WTC11 (cell line): Measurements from ENCODE around the gene BRAF. TPM values are rescaled to one million over a fixed set of nuclear protein-coding genes. Genes with fewer than 3 reads are reported as not detected.

Source experiments
- ATAC-seq: fragments of 200-7000 bp; cut with Tn5 transposase; 2 replicates; pipeline ENCODE4 v1.10.0; 2021; ENCODE audit warnings: mild to moderate bottlenecking, moderate library complexity
- CTCF ChIA-PET: fragments of 300-600 bp; sonication (Branson Sonifier 250); formaldehyde crosslinking; loops from one replicate; lab custom pipeline; 2021; ENCODE audit warnings: antibody characterized with exemption; lab: Charles Lee
- POLR2A ChIA-PET: fragments of 350-600 bp; sonication (Branson Sonifier 250); formaldehyde crosslinking; loops from one replicate; lab custom pipeline; 2021; ENCODE audit warnings: antibody characterized with exemption; lab: Charles Lee
- DNase-seq: peaks from one replicate; pipeline ENCODE4 v3.0.0; 2021; ENCODE audit warnings: low spot score
- H3K27ac Mint-ChIP-seq: 2 replicates; pipeline ENCODE4 v1.8.0; 2021; ENCODE audit warnings: mixed read lengths
- H3K27me3 Mint-ChIP-seq: 2 replicates; pipeline ENCODE4 v1.8.0; 2021; ENCODE audit warnings: low read depth, mild to moderate bottlenecking, moderate library complexity, mixed read lengths
- H3K36me3 Mint-ChIP-seq: 2 replicates; pipeline ENCODE4 v1.8.0; 2021; ENCODE audit warnings: mixed read lengths
- H3K4me1 Mint-ChIP-seq: 2 replicates; pipeline ENCODE4 v1.8.0; 2022; ENCODE audit warnings: mixed read lengths
- H3K4me3 Mint-ChIP-seq: 2 replicates; pipeline ENCODE4 v1.8.0; 2021; ENCODE audit warnings: mild to moderate bottlenecking, moderate library complexity, mixed read lengths
- H3K9me3 Mint-ChIP-seq: 2 replicates; pipeline ENCODE4 v1.8.0; 2021; ENCODE audit warnings: mixed read lengths
- ATF1 ChIP-seq: sonication (generic); formaldehyde crosslinking; IDR thresholded peaks from 2 replicates; pipeline ENCODE4 v1.8.1; 2023; ENCODE audit warnings: mild to moderate bottlenecking, moderate library complexity, missing genetic modification reagents
- CREB1 ChIP-seq: sonication (generic); formaldehyde crosslinking; IDR thresholded peaks from 2 replicates; pipeline ENCODE4 v1.8.0; 2023; ENCODE audit warnings: mild to moderate bottlenecking, missing genetic modification reagents
- CREM ChIP-seq: sonication (generic); formaldehyde crosslinking; IDR thresholded peaks from 2 replicates; pipeline ENCODE4 v1.8.1; 2022; ENCODE audit warnings: mild to moderate bottlenecking, missing genetic modification reagents, moderate library complexity
- ERG ChIP-seq: fragments of 250-450 bp; sonication (Bioruptor Pico); IDR thresholded peaks from 2 replicates; pipeline ENCODE4 v1.8.0; 2021; ENCODE audit warnings: mild to moderate bottlenecking
- IRF2 ChIP-seq: sonication (generic); formaldehyde crosslinking; IDR thresholded peaks from 2 replicates; pipeline ENCODE4 v1.8.0; 2022; ENCODE audit warnings: low read depth, missing genetic modification reagents, borderline replicate concordance
- KAT7 ChIP-seq: sonication (generic); formaldehyde crosslinking; IDR thresholded peaks from 2 replicates; pipeline ENCODE4 v1.8.1; 2023; ENCODE audit warnings: missing genetic modification reagents, mild to moderate bottlenecking, borderline replicate concordance
- MXD4 ChIP-seq: fragments of 250-450 bp; sonication (Bioruptor Pico); IDR thresholded peaks from 2 replicates; pipeline ENCODE4 v1.8.0; 2021; ENCODE audit warnings: mild to moderate bottlenecking, moderate library complexity, borderline replicate concordance
- NR2C2 ChIP-seq: sonication (generic); formaldehyde crosslinking; IDR thresholded peaks from 2 replicates; pipeline ENCODE4 v1.8.0; 2022; ENCODE audit warnings: mild to moderate bottlenecking, missing genetic modification reagents
- OVOL2 ChIP-seq: fragments of 250-450 bp; sonication (Bioruptor Pico); IDR thresholded peaks from 2 replicates; pipeline ENCODE4 v1.9.0; 2021; ENCODE audit warnings: mild to moderate bottlenecking, borderline replicate concordance
- STAT6 ChIP-seq: sonication (generic); formaldehyde crosslinking; conservative IDR thresholded peaks from 2 replicates; pipeline ENCODE4 v1.8.1; 2023; ENCODE audit warnings: mild to moderate bottlenecking, low read depth, missing genetic modification reagents, moderate library complexity
- USF2 ChIP-seq: sonication (generic); formaldehyde crosslinking; IDR thresholded peaks from 2 replicates; pipeline ENCODE4 v1.8.1; 2023; ENCODE audit warnings: mild to moderate bottlenecking, missing genetic modification reagents, moderate library complexity
- ZNF121 ChIP-seq: sonication (generic); formaldehyde crosslinking; IDR thresholded peaks from 2 replicates; pipeline ENCODE4 v1.8.0; 2023; ENCODE audit warnings: missing genetic modification reagents
- ZNF138 ChIP-seq: sonication (generic); formaldehyde crosslinking; conservative IDR thresholded peaks from 2 replicates; pipeline ENCODE4 v1.8.1; 2022; ENCODE audit warnings: mild to moderate bottlenecking, moderate library complexity, missing genetic modification reagents
- ZNF281 ChIP-seq: sonication (generic); formaldehyde crosslinking; IDR thresholded peaks from 2 replicates; pipeline ENCODE4 v1.8.0; 2023; ENCODE audit warnings: mild to moderate bottlenecking, missing genetic modification reagents
- ZNF416 ChIP-seq: fragments of 250-450 bp; sonication (Bioruptor Pico); IDR thresholded peaks from 2 replicates; pipeline ENCODE4 v1.9.0; 2021; ENCODE audit warnings: mild to moderate bottlenecking, inconsistent platforms
- ZNF512 ChIP-seq: sonication (generic); formaldehyde crosslinking; IDR thresholded peaks from 2 replicates; pipeline ENCODE4 v1.8.1; 2022; ENCODE audit warnings: missing genetic modification reagents, borderline replicate concordance
- total RNA-seq: library from RNA; stranded (reverse); gene quantifications from 3 replicates; pipeline ENCODE4 v1.2.3, GENCODE V29; 2021

Gene BRAF
- total RNA-seq, 1 experiment from 2014 or later: 29.2 TPM

- ATAC-seq (no peak), DNase-seq (no peak)
- no peak overlapping the region for H3K4me3 Mint-ChIP-seq
- TF ChIP-seq ZNF416 (no peak), CREM (CRISPR knock-in tag) (no peak)
- H3K9me3 Mint-ChIP-seq: peaks cover 14% of the 10 kb centered on the region
- ChIA-PET POLR2A (no interaction called here), CTCF (no interaction called here)
- H3K27ac Mint-ChIP-seq: no peak overlapping the region
- H3K36me3 Mint-ChIP-seq: peaks cover 15% of the 10 kb centered on the region
- peaks cover 32% of the 10 kb centered on the region for H3K4me1 Mint-ChIP-seq
- no peaks in the 10 kb centered on the region for H3K27me3 Mint-ChIP-seq
Measured at GRCh38 chr7:140863867-140864266, 60.9 kb downstream of the BRAF start.

- CTCF ChIA-PET: no interaction called here
- no peaks in the 10 kb centered on the region for H3K27me3 Mint-ChIP-seq
- no peak overlapping the region for H3K27ac Mint-ChIP-seq
- H3K4me3 Mint-ChIP-seq: no peak overlapping the region
- H3K9me3 Mint-ChIP-seq: peaks cover 14% of the 10 kb centered on the region
- DNase-seq (no peak), ATAC-seq (no peak)
- no peak for TF ChIP-seq IRF2
- peaks cover 28% of the 10 kb centered on the region for H3K4me1 Mint-ChIP-seq
- POLR2A ChIA-PET: interaction anchor here (0.7 kb wide), 1 partner anchor 1199 kb away, joined by 3 read pairs; no protein-coding TSS in a partner anchor
- H3K36me3 Mint-ChIP-seq: peaks cover 15% of the 10 kb centered on the region
Measured at GRCh38 chr7:140863184-140863583, 61.5 kb downstream of the BRAF start.

- ChIA-PET CTCF (no interaction called here), POLR2A (no interaction called here)
- no peak for ATAC-seq
- Mint-ChIP-seq H3K27ac (no peak overlapping the region), H3K4me1 (peaks cover 26% of the 10 kb centered on the region), H3K36me3 (no peaks in the 10 kb centered on the region), H3K9me3 (no peaks in the 10 kb centered on the region), H3K27me3 (no peaks in the 10 kb centered on the region), H3K4me3 (no peak overlapping the region)
- DNase-seq: no peak
- TF ChIP-seq ERG: no peak
Measured at GRCh38 chr7:140857048-140857447, 67.7 kb downstream of the BRAF start.

- DNase-seq (no peak), ATAC-seq (no peak)
- Mint-ChIP-seq H3K4me3 (no peak overlapping the region), H3K36me3 (peaks cover 10% of the 10 kb centered on the region), H3K27ac (no peak overlapping the region), H3K27me3 (no peaks in the 10 kb centered on the region), H3K9me3 (0 out of 2 replicates have a peak, but pooled peaks cover 4% of the 10 kb centered on the region), H3K4me1 (no peaks in the 10 kb centered on the region)
- CTCF ChIA-PET: no interaction called here
- POLR2A ChIA-PET: interaction anchor here (0.6 kb wide), 1 partner anchor 30 kb away, joined by 3 read pairs; no protein-coding TSS in a partner anchor
- TF ChIP-seq ZNF281 (CRISPR knock-in tag): no peak
- TF ChIP-seq STAT6 (CRISPR knock-in tag): no peak
- TF ChIP-seq CREB1 (CRISPR knock-in tag): no peak
- TF ChIP-seq MXD4 (CRISPR knock-in tag): no peak
- no peak for TF ChIP-seq USF2 (CRISPR knock-in tag)
- no peak for TF ChIP-seq OVOL2 (CRISPR knock-in tag)
- no peak for TF ChIP-seq ZNF138 (CRISPR knock-in tag)
- TF ChIP-seq ZNF121: no peak
- TF ChIP-seq KAT7 (CRISPR knock-in tag): no peak
- no peak for TF ChIP-seq ZNF512
- no peak for TF ChIP-seq ERG
- TF ChIP-seq CREM (CRISPR knock-in tag): no peak
- no peak for TF ChIP-seq NR2C2 (CRISPR knock-in tag)
- no peak for TF ChIP-seq ATF1
Measured at GRCh38 chr7:140841166-140841715, 83.5 kb downstream of the BRAF start.
